SU-DHL-6 (cell line): Measurements from ENCODE around the gene AGTPBP1.
A peak's percentile ranks its signal among the peaks of the same experiment; 100 is the strongest.

Experiments
- H2AFZ ChIP-seq: fragments of 200-600 bp; sonication (generic); 2 replicates; pipeline ENCODE4 v1.6.1; 2014; ENCODE audit warnings: low read depth, mild to moderate bottlenecking, moderate library complexity, mixed read lengths, antibody characterized with exemption, low read length; ENCODE audit not compliant: severe bottlenecking
- H3F3A ChIP-seq: fragments of 200-600 bp; shearing (Covaris generic); 2 replicates; pipeline ENCODE4 v1.6.0; 2016; ENCODE audit warnings: antibody characterized with exemption, mild to moderate bottlenecking; ENCODE audit not compliant: insufficient read depth
- H3K27ac ChIP-seq: fragments of 200-600 bp; sonication (generic); 2 replicates; pipeline ENCODE4 v1.5.1; 2016; ENCODE audit warnings: low read depth, mild to moderate bottlenecking, low read length, moderate library complexity, mixed read lengths
- H3K27me3 ChIP-seq: fragments of 200-600 bp; sonication (generic), shearing (Covaris generic); 2 replicates; pipeline ENCODE4 v1.6.0; 2014; ENCODE audit warnings: mild to moderate bottlenecking, low read length
- H3K36me3 ChIP-seq: fragments of 200-600 bp; sonication (generic); 2 replicates; pipeline ENCODE4 v1.6.1; 2014; ENCODE audit warnings: mild to moderate bottlenecking, low read length, mixed read lengths
- H3K4me2 ChIP-seq: fragments of 300-600, 200-600 bp; shearing (Covaris generic), sonication (generic); 2 replicates; pipeline ENCODE4 v1.6.0; 2014; ENCODE audit warnings: low read length, low read depth, mild to moderate bottlenecking; ENCODE audit not compliant: poor library complexity, severe bottlenecking
- H3K4me3 ChIP-seq: fragments of 200-600 bp; sonication (generic); 2 replicates; pipeline ENCODE4 v1.5.1; 2014; ENCODE audit warnings: antibody characterized with exemption, low read length, mild to moderate bottlenecking, mixed read lengths; ENCODE audit not compliant: insufficient read depth, poor library complexity, severe bottlenecking
- H3K79me2 ChIP-seq: fragments of 200-600 bp; sonication (generic); 2 replicates; pipeline ENCODE4 v1.6.1; 2014; ENCODE audit warnings: mild to moderate bottlenecking, low read length, moderate library complexity; ENCODE audit not compliant: insufficient read depth
- H3K9ac ChIP-seq: fragments of 200-600 bp; sonication (generic); 2 replicates; pipeline ENCODE4 v1.7.0; 2014; ENCODE audit warnings: mild to moderate bottlenecking, low read length
- H3K9me2 ChIP-seq: fragments of 200-600 bp; sonication (generic); replicated peaks from 2 replicates; pipeline ENCODE4 v1.6.1; 2014; ENCODE audit warnings: low read length; ENCODE audit not compliant: insufficient read depth
- H3K9me3 ChIP-seq: fragments of 200-600 bp; sonication (generic); 2 replicates; pipeline ENCODE4 v1.6.1; 2014; ENCODE audit warnings: low read length, mixed read lengths; ENCODE audit not compliant: insufficient read depth
- H4K20me1 ChIP-seq: fragments of 200-600 bp; sonication (generic); 2 replicates; pipeline ENCODE4 v1.6.1; 2014; ENCODE audit warnings: low read depth, mild to moderate bottlenecking, antibody characterized with exemption, low read length, moderate library complexity, mixed read lengths
- CTCF ChIP-seq: fragments of 200-600 bp; sonication (generic); IDR thresholded peaks from one replicate; pipeline ENCODE4 v1.5.1; 2017; ENCODE audit warnings: antibody characterized with exemption, mild to moderate bottlenecking, low read length, moderate library complexity; ENCODE audit not compliant: insufficient read depth, poor library complexity, severe bottlenecking
- EZH2phosphoT487 ChIP-seq: fragments of 200-600 bp; sonication (generic), shearing (Covaris generic); conservative IDR thresholded peaks from 2 replicates; pipeline ENCODE4 v1.6.1; 2018; ENCODE audit warnings: mild to moderate bottlenecking, antibody characterized with exemption, low read length, moderate library complexity, mixed read lengths

Gene AGTPBP1

GRCh38 chr9:85716031-85716877, 25.5 kb downstream of the AGTPBP1 start:
- H3K27me3 ChIP-seq: no peaks in the 10 kb centered on the region
- no peak overlapping the region for H2AFZ ChIP-seq
- no peaks in the 10 kb centered on the region for H4K20me1 ChIP-seq
- H3K27ac ChIP-seq: no peak overlapping the region
- no peaks in the 10 kb centered on the region for H3K79me2 ChIP-seq
- no peak overlapping the region for H3K4me3 ChIP-seq
- H3K36me3 ChIP-seq: no peaks in the 10 kb centered on the region
- H3K9me2 ChIP-seq: no peaks in the 10 kb centered on the region
- no peak overlapping the region for H3K9ac ChIP-seq
- H3K9me3 ChIP-seq: no peaks in the 10 kb centered on the region
- H3F3A ChIP-seq: peaks cover 4% of the 10 kb centered on the region; the same call in 1 of the 2 replicates
- no peak for TF ChIP-seq EZH2phosphoT487
- peak; percentile 23 for TF ChIP-seq CTCF
- H3K4me2 ChIP-seq: no peak overlapping the region

- Histone ChIP-seq H4K20me1 (no peaks in the 10 kb centered on the region), H3K9me2 (no peaks in the 10 kb centered on the region), H3K79me2 (no peaks in the 10 kb centered on the region), H3F3A (peaks cover 4% of the 10 kb centered on the region; the same call in 1 of the 2 replicates), H3K9ac (no peak overlapping the region), H3K4me2 (no peak overlapping the region), H3K27ac (no peak overlapping the region), H3K36me3 (no peaks in the 10 kb centered on the region), H3K4me3 (no peak overlapping the region), H3K9me3 (no peaks in the 10 kb centered on the region), H3K27me3 (no peaks in the 10 kb centered on the region), H2AFZ (no peak overlapping the region)
- TF ChIP-seq CTCF (no peak), EZH2phosphoT487 (no peak)
These were observed 26.2 kb downstream of the AGTPBP1 start for GRCh38 chr9:85715587-85715986.

GRCh38 chr9:85713897-85714296, 27.9 kb downstream of the AGTPBP1 start:
- TF ChIP-seq CTCF (no peak), EZH2phosphoT487 (no peak)
- Histone ChIP-seq H3K4me3 (no peak overlapping the region), H3K9me2 (no peaks in the 10 kb centered on the region), H4K20me1 (no peaks in the 10 kb centered on the region), H3K27ac (no peak overlapping the region), H2AFZ (no peak overlapping the region), H3K9me3 (no peaks in the 10 kb centered on the region), H3K4me2 (no peak overlapping the region), H3K9ac (no peak overlapping the region), H3K79me2 (no peaks in the 10 kb centered on the region), H3K36me3 (no peaks in the 10 kb centered on the region), H3K27me3 (no peaks in the 10 kb centered on the region), H3F3A (peaks cover 4% of the 10 kb centered on the region; the same call in 1 of the 2 replicates)
